K562 treated with DMSO at 1 percent for 12 hours (cell line): ENCODE results near the gene TRIM33. TPM values are rescaled to one million over a fixed set of nuclear protein-coding genes. Genes with fewer than 3 reads are reported as not detected.

Experiments
- total RNA-seq: library from RNA; unstranded; fragments of 300-600 nt; gene quantifications from 2 replicates; pipeline ENCODE4 v1.2.3, GENCODE V29; 2022; ENCODE audit not compliant: insufficient read depth

Gene TRIM33
- total RNA-seq = 8.7 and 29.2 TPM in 2 replicates

GRCh38 chr1:114511032-114511785, at the start of gene TRIM33:
Gene TRIM33 (minus strand): TSS chr1:114511203. CDS start chr1:114511076, 127 bp downstream.

Other genes with a start within 250 kb of the TRIM33 start
- 31.6 and 67.3 TPM in 2 replicates for gene BCAS2, start 70.4 kb upstream of the TRIM33 start, total RNA-seq
- gene DENND2C, start 158.8 kb upstream of the TRIM33 start, total RNA-seq = 0.44 TPM in 1 of 2 replicates, not detected in the other
- gene AMPD1, start 184.3 kb upstream of the TRIM33 start, total RNA-seq = not detected in 2 replicates
- 14.2 and 35.4 TPM in 2 replicates for gene NRAS, start 205.6 kb upstream of the TRIM33 start, total RNA-seq
- 96.8 and 229 TPM in 2 replicates for gene CSDE1, start 246.8 kb upstream of the TRIM33 start, total RNA-seq